Measurements from ENCODE around the gene CYP27C1. TPM values are rescaled to one million over a fixed set of nuclear protein-coding genes. Genes with fewer than 3 reads are reported as not detected.

Gene CYP27C1
- total RNA-seq, 4 donors from 2014 or later = 0.14 to 0.64 (median 0.20) TPM; not detected in 1

DNA sequence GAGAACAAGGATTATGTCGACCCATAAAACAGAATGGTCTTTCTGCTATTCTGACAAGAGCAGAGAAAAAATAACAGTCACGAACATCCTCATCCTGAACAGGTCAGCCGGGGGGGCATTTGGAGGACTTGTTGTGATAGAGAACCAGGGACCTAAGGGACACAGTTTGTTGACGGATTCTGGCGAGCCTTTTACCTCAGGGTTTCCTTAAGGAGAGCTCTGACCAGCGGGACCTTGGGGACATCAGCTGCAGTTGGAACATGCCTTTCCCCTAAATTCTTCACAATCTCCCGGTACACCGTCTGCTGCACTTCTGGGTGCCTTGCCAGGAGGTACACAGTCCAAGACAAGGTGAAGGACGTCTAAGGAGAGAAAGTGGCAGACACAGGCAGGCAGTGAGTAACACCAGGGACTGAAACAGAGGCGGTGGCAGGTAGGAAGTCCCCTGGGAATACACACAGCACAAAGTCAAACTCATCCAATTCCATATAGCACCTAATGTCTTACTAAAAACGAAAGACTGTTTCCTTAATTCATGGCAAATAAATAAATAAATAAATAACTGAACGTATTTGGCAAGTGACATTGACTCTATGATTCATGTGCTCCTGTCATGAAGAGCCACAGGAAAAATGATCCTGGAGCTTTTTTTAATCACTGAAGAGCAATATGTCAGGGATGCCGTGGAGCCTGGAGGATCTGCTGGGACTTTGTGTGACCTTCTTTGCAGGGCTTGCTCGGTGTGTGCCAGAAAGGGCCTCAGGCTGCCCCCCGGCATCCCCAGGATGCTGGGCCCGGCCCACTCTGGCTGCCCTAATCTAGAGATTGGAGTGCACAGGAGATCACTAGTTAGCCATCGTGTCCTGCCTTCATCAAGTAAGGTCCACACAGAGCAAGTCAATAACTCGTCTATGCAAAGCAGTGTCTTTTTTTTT lies 24.7 kb downstream of the CYP27C1 start:
- no peak for DNase-seq
- Histone ChIP-seq H3K36me3 (no peaks in the 10 kb centered on the region), H3K27ac (no peak overlapping the region), H3K27me3 (no peaks in the 10 kb centered on the region), H3K9me3 (no peaks in the 10 kb centered on the region), H3K4me3 (no peak overlapping the region), H3K4me1 (peaks cover 0 to 10% (median 0%) of the 10 kb centered on the region in 4 donors)
- intact Hi-C loops (cut with DNase I; ENCODE audit: low total_unique reads) (no loop called here), in situ Hi-C loops (cut with MboI; ENCODE audit: low pct_ligation_motif_present in 1 of 4, low pct_unique_long_range_greater_than_20kb in 1 of 4, low sequenced_read_pairs in 3 of 4) (no loop called here)
- TF ChIP-seq EP300 (IDR thresholded peaks at IDR 0.05; ENCODE audit: low read depth) (no peak), POLR2A (IDR thresholded peaks at IDR 0.05) (no peak), POLR2AphosphoS5 (IDR thresholded peaks at IDR 0.05) (no peak)
- TF ChIP-seq, protein P1, sequence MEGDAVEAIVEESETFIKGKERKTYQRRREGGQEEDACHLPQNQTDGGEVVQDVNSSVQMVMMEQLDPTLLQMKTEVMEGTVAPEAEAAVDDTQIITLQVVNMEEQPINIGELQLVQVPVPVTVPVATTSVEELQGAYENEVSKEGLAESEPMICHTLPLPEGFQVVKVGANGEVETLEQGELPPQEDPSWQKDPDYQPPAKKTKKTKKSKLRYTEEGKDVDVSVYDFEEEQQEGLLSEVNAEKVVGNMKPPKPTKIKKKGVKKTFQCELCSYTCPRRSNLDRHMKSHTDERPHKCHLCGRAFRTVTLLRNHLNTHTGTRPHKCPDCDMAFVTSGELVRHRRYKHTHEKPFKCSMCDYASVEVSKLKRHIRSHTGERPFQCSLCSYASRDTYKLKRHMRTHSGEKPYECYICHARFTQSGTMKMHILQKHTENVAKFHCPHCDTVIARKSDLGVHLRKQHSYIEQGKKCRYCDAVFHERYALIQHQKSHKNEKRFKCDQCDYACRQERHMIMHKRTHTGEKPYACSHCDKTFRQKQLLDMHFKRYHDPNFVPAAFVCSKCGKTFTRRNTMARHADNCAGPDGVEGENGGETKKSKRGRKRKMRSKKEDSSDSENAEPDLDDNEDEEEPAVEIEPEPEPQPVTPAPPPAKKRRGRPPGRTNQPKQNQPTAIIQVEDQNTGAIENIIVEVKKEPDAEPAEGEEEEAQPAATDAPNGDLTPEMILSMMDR (IDR thresholded peaks at IDR 0.05) = no peak
- 76 to 78% methylated on average over 10 to 18 of the region's 18 CpGs for WGBS, 2 donors (ENCODE audit: low coverage in 1 of 2)

DNA sequence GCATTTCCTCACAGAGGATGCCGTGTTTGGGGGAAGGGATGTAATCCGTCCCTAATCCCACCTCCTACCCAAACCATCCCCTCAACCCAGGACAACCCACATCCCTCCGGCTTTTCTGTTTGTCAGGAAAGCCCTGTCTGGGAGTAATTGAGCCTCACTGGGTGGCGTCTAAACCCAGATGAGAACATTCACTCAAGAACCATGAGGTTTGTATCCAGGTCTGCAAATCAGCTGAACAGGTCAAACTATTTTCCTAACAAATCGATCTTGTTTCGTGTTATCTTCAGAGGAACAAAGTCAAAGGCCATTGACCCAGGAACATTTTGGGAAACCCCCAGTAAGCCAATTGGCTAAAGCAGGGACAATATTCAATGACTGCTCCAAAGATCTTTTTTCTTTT lies 25.7 kb downstream of the CYP27C1 start:
- no peak for TF ChIP-seq POLR2AphosphoS5 (IDR thresholded peaks at IDR 0.05)
- no peak for TF ChIP-seq POLR2A (IDR thresholded peaks at IDR 0.05)
- TF ChIP-seq, protein P1 (IDR thresholded peaks at IDR 0.05) = no peak
- TF ChIP-seq EP300 (IDR thresholded peaks at IDR 0.05; ENCODE audit: low read depth) = no peak
- no peak for DNase-seq
- Histone ChIP-seq H3K4me1 (peaks cover 0 to 10% (median 0%) of the 10 kb centered on the region in 4 donors), H3K4me3 (no peak overlapping the region), H3K9me3 (no peaks in the 10 kb centered on the region), H3K36me3 (no peaks in the 10 kb centered on the region), H3K27ac (no peak overlapping the region), H3K27me3 (no peaks in the 10 kb centered on the region)
- 65 to 75% methylated on average over 2 to 6 of the region's 6 CpGs for WGBS, 2 donors (ENCODE audit: low coverage in 1 of 2)
- intact Hi-C loops (cut with DNase I; ENCODE audit: low total_unique reads) = no loop called here
- in situ Hi-C loops (cut with MboI; ENCODE audit: low pct_ligation_motif_present in 1 of 4, low pct_unique_long_range_greater_than_20kb in 1 of 4, low sequenced_read_pairs in 3 of 4) = no loop called here

DNA sequence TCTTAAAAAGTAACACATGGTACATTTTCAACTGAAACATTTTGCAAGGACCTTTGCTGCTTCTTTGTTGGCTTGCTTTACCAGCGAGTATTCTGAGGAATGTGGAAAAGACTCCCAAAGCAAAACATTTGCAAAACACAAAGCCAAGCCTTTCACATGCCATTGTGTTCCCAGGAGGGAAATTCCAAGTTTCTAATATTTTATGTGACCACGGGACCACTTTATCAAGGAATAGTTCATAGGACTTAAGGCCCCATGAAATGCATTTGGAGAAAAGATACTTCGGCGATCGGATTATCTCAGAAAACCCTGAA lies 26.2 kb downstream of the CYP27C1 start:
- no peaks in the 10 kb centered on the region for H3K36me3 ChIP-seq
- intact Hi-C loops (cut with DNase I; ENCODE audit: low total_unique reads) (no loop called here), in situ Hi-C loops (cut with MboI; ENCODE audit: low pct_ligation_motif_present in 1 of 4, low pct_unique_long_range_greater_than_20kb in 1 of 4, low sequenced_read_pairs in 3 of 4) (no loop called here)
- no peak overlapping the region for H3K4me3 ChIP-seq
- peak overlapping the region in 2 of 4 donors; percentile 11 to 18 for H3K27ac ChIP-seq
- peaks cover 0 to 10% (median 0%) of the 10 kb centered on the region in 4 donors for H3K4me1 ChIP-seq
- TF ChIP-seq EP300 (IDR thresholded peaks at IDR 0.05; ENCODE audit: low read depth) (no peak), POLR2AphosphoS5 (IDR thresholded peaks at IDR 0.05) (no peak), POLR2A (IDR thresholded peaks at IDR 0.05) (no peak)
- TF ChIP-seq, protein P1 (IDR thresholded peaks at IDR 0.05) = no peak
- DNase-seq = no peak
- no peaks in the 10 kb centered on the region for H3K27me3 ChIP-seq
- H3K9me3 ChIP-seq = no peaks in the 10 kb centered on the region
- 64 to 90% methylated on average over 4 to 5 of the region's 5 CpGs for WGBS, 2 donors (ENCODE audit: low coverage in 1 of 2)

DNA sequence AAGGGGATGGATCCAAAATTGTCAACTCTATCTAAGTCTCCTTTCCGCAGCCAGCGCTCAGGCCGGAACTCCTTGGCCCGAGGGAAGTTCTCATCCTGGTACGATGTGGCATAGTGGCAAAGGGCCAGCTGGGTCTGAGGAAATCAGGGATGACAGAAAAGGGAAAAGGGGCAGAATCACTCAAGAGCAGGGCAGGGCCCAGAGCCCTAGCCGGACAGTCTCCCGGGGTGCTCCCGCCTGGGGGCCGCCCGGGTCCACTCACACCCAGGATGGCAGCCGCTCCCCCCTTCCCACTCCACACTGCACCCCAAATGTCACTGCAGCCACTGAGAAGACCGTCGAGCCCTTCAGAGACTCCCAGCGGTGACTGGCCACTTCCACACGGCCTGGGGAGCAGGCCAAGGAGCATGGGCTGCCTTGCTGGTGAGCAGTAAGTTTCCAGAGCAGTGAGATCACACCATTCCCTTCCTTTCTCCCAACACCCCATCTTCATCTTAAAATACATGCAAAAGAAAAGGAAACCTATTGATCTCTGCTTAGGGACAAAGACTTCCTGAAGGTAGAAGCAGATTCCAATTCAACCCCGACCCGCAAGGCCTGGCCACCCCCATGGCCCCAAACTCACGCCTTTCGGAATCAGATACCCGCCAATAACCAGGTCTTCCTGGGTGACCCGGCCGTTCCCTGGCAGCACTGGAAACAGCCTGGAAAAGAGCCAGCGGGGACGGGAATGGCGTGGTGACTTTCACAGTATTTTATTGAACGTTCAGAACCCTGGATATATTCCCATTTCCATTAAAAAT lies 26.7 kb downstream of the CYP27C1 start:
- TF ChIP-seq, protein P1 (IDR thresholded peaks at IDR 0.05) = no peak
- Histone ChIP-seq H3K36me3 (no peaks in the 10 kb centered on the region), H3K4me3 (no peak overlapping the region), H3K4me1 (peaks cover 0 to 10% (median 0%) of the 10 kb centered on the region in 4 donors), H3K27ac (peak overlapping the region in 2 of 4 donors; percentile 11 to 18), H3K27me3 (no peaks in the 10 kb centered on the region), H3K9me3 (no peaks in the 10 kb centered on the region)
- in situ Hi-C loops (cut with MboI; ENCODE audit: low pct_ligation_motif_present in 1 of 4, low pct_unique_long_range_greater_than_20kb in 1 of 4, low sequenced_read_pairs in 3 of 4) = no loop called here
- 69 to 100% methylated on average over 5 to 26 of the region's 26 CpGs for WGBS, 2 donors (ENCODE audit: low coverage in 1 of 2)
- intact Hi-C loops (cut with DNase I; ENCODE audit: low total_unique reads) = no loop called here
- no peak for DNase-seq
